Osteocyte (in vitro differentiated cells): ENCODE measurements around the gene UBAC2. TPM values are rescaled to one million over a fixed set of nuclear protein-coding genes. Genes with fewer than 3 reads are reported as not detected.

Experiments used
- DNase-seq: peaks from one replicate; pipeline ENCODE4 v3.0.0; 2021; ENCODE audit warnings: mixed read lengths; ENCODE audit not compliant: unreplicated experiment; ENCODE audit errors: extremely low spot score
- H3K27ac Mint-ChIP-seq: one replicate; pipeline ENCODE4 v1.8.0; 2021; ENCODE audit warnings: mild to moderate bottlenecking, mixed read lengths; ENCODE audit not compliant: unreplicated experiment
- H3K27me3 Mint-ChIP-seq: one replicate; pipeline ENCODE4 v1.8.0; 2021; ENCODE audit warnings: mixed read lengths; ENCODE audit not compliant: unreplicated experiment
- H3K36me3 Mint-ChIP-seq: one replicate; pipeline ENCODE4 v1.8.0; 2021; ENCODE audit warnings: mixed read lengths; ENCODE audit not compliant: unreplicated experiment
- H3K4me1 Mint-ChIP-seq: one replicate; pipeline ENCODE4 v1.8.0; 2021; ENCODE audit warnings: mixed read lengths; ENCODE audit not compliant: unreplicated experiment
- H3K4me3 Mint-ChIP-seq: one replicate; pipeline ENCODE4 v1.8.0; 2021; ENCODE audit warnings: mild to moderate bottlenecking, moderate library complexity, mixed read lengths; ENCODE audit not compliant: unreplicated experiment
- H3K9me3 Mint-ChIP-seq: one replicate; pipeline ENCODE4 v1.8.0; 2021; ENCODE audit warnings: mixed read lengths; ENCODE audit not compliant: unreplicated experiment
- total RNA-seq: library from RNA; stranded (reverse); gene quantifications from 2 replicates; pipeline ENCODE4 v1.2.1, GENCODE V29; 2021
- TF ChIP-seq, protein P1 (sequence below): fragments of 200-600 bp; sonication (generic); IDR thresholded peaks from 2 replicates; pipeline ENCODE4 v1.5.0; 2021; ENCODE audit warnings: antibody characterized with exemption, mild to moderate bottlenecking, moderate library complexity

Gene UBAC2
- total RNA-seq, 1 donor from 2014 or later = 64.0 TPM

- no peaks in the 10 kb centered on the region for H3K9me3 Mint-ChIP-seq
- DNase-seq = no peak
- peaks cover 14% of the 10 kb centered on the region for H3K36me3 Mint-ChIP-seq
- H3K4me3 Mint-ChIP-seq = no peak overlapping the region
- TF ChIP-seq, protein P1, sequence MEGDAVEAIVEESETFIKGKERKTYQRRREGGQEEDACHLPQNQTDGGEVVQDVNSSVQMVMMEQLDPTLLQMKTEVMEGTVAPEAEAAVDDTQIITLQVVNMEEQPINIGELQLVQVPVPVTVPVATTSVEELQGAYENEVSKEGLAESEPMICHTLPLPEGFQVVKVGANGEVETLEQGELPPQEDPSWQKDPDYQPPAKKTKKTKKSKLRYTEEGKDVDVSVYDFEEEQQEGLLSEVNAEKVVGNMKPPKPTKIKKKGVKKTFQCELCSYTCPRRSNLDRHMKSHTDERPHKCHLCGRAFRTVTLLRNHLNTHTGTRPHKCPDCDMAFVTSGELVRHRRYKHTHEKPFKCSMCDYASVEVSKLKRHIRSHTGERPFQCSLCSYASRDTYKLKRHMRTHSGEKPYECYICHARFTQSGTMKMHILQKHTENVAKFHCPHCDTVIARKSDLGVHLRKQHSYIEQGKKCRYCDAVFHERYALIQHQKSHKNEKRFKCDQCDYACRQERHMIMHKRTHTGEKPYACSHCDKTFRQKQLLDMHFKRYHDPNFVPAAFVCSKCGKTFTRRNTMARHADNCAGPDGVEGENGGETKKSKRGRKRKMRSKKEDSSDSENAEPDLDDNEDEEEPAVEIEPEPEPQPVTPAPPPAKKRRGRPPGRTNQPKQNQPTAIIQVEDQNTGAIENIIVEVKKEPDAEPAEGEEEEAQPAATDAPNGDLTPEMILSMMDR = no peak
- no peak overlapping the region for H3K27ac Mint-ChIP-seq
- no peaks in the 10 kb centered on the region for H3K27me3 Mint-ChIP-seq
- H3K4me1 Mint-ChIP-seq = peaks cover 3% of the 10 kb centered on the region
These were observed 58.3 kb downstream of the UBAC2 start for GRCh38 chr13:99258946-99259345.

GRCh38 chr13:99260216-99260615, 59.6 kb downstream of the UBAC2 start:
- no peak for DNase-seq
- Mint-ChIP-seq H3K9me3 (no peaks in the 10 kb centered on the region), H3K4me3 (no peak overlapping the region), H3K27me3 (no peaks in the 10 kb centered on the region), H3K4me1 (peaks cover 3% of the 10 kb centered on the region), H3K36me3 (peaks cover 8% of the 10 kb centered on the region), H3K27ac (no peak overlapping the region)
- TF ChIP-seq, protein P1 = no peak

DNA sequence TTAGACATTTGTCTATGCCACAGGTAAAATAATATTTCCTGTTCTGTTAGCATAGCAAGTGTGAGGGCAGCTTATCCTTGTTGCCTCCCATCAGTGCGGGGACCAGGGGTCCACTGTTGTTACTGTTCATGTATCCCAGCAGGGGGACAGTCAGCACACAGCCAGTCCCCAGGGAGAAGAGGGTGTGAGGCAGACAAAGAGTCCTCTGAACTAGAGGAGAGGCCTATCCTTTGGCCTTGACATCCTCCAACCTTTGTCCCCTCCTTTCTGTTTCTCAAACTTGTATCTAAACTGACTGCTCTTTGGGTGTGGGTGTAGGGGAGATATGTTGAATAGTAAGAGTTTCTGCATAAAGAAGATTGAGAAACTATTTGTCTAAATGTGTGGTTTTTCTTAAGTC, 60.4 kb downstream of the UBAC2 start:
- Mint-ChIP-seq H3K36me3 (peaks cover 4% of the 10 kb centered on the region), H3K4me3 (no peak overlapping the region), H3K27ac (no peak overlapping the region)

GRCh38 chr13:99263126-99263785, 62.6 kb downstream of the UBAC2 start:
- no peaks in the 10 kb centered on the region for H3K9me3 Mint-ChIP-seq
- no peak for DNase-seq
- no peaks in the 10 kb centered on the region for H3K4me1 Mint-ChIP-seq
- no peak overlapping the region for H3K4me3 Mint-ChIP-seq
- H3K27me3 Mint-ChIP-seq = no peaks in the 10 kb centered on the region
- TF ChIP-seq, protein P1 = no peak
- peaks cover 4% of the 10 kb centered on the region for H3K36me3 Mint-ChIP-seq
- no peak overlapping the region for H3K27ac Mint-ChIP-seq

More for the DNA sequence above, 60.4 kb downstream of the UBAC2 start:
- DNase-seq = no peak
- TF ChIP-seq, protein P1 = no peak
- peaks cover 3% of the 10 kb centered on the region for H3K4me1 Mint-ChIP-seq
- H3K27me3 Mint-ChIP-seq = no peaks in the 10 kb centered on the region
- no peaks in the 10 kb centered on the region for H3K9me3 Mint-ChIP-seq

GRCh38 chr13:99264051-99264450, 63.4 kb downstream of the UBAC2 start:
- TF ChIP-seq, protein P1 = no peak
- Mint-ChIP-seq H3K4me1 (no peaks in the 10 kb centered on the region), H3K27me3 (no peaks in the 10 kb centered on the region), H3K27ac (no peak overlapping the region), H3K36me3 (peaks cover 4% of the 10 kb centered on the region), H3K9me3 (no peaks in the 10 kb centered on the region), H3K4me3 (no peak overlapping the region)
- no peak for DNase-seq
